Ovary (tissue), 3 donors: ENCODE results near the gene TARM1.

Source experiments
- EP300 ChIP-seq: sonication (generic); formaldehyde crosslinking; IDR thresholded peaks from one replicate; pipeline ENCODE4 v1.6.1; 2017; ENCODE audit warnings: antibody characterized with exemption
- TF ChIP-seq, protein P1 (sequence below), 3 donors: fragments of 450-650 bp in 2 of 3; fragments of 200-600 bp in 1 of 3; IDR thresholded peaks; one replicate each; pipeline versions ENCODE4 v1.5.1 to v1.8.0; 2016 to 2022; ENCODE audit warnings: antibody characterized with exemption in 3 of 3, mild to moderate bottlenecking in 1 of 3
- donor health status: DM: no; HTN: no; CAD: no.

DNA sequence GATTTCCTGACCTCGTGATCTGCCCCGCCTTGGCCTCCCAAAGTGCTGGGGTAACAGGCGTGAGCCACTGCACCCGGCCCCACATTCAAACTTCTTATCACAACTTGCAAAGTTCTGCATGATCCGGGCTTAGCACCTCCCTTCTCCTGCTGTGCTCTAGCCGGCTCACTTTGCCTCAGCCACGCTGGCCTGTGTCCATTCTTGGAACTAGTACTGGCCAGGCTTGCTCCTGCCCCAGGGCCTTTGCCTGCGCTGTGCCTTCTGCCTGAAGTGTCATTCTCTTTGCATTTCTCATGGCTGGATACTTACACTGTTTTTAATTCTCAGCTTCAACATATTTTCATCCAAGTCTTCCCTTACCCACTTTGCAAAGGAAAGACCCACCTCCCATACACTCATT is 59.8 kb downstream of the TARM1 start:
- no peak for TF ChIP-seq EP300
- TF ChIP-seq, protein P1, sequence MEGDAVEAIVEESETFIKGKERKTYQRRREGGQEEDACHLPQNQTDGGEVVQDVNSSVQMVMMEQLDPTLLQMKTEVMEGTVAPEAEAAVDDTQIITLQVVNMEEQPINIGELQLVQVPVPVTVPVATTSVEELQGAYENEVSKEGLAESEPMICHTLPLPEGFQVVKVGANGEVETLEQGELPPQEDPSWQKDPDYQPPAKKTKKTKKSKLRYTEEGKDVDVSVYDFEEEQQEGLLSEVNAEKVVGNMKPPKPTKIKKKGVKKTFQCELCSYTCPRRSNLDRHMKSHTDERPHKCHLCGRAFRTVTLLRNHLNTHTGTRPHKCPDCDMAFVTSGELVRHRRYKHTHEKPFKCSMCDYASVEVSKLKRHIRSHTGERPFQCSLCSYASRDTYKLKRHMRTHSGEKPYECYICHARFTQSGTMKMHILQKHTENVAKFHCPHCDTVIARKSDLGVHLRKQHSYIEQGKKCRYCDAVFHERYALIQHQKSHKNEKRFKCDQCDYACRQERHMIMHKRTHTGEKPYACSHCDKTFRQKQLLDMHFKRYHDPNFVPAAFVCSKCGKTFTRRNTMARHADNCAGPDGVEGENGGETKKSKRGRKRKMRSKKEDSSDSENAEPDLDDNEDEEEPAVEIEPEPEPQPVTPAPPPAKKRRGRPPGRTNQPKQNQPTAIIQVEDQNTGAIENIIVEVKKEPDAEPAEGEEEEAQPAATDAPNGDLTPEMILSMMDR (IDR thresholded peaks at IDR 0.05): no peak
